Ishikawa (cell line): Measurements from ENCODE around the gene FGFR3.

Experiments used
- CEBPB ChIP-seq: IDR thresholded peaks from 2 replicates; pipeline ENCODE4 v1.6.1; 2012
- CREB1 ChIP-seq: IDR thresholded peaks from 2 replicates; pipeline ENCODE4 v1.6.1; 2012; ENCODE audit warnings: low read depth
- EGR1 ChIP-seq: IDR thresholded peaks from 2 replicates; pipeline ENCODE4 v1.6.1; 2012
- EP300 ChIP-seq: IDR thresholded peaks from 2 replicates; pipeline ENCODE4 v1.6.1; 2012; ENCODE audit warnings: borderline replicate concordance
- FOXM1 ChIP-seq: IDR thresholded peaks from 2 replicates; pipeline ENCODE4 v1.6.1; 2012; ENCODE audit warnings: low read depth, borderline replicate concordance
- NFIC ChIP-seq: IDR thresholded peaks from 2 replicates; pipeline ENCODE4 v1.6.1; 2012
- RAD21 ChIP-seq: IDR thresholded peaks from 2 replicates; pipeline ENCODE4 v1.6.1; 2012; ENCODE audit warnings: low read depth
- TAF1 ChIP-seq: IDR thresholded peaks from 2 replicates; pipeline ENCODE4 v1.6.1; 2012; ENCODE audit warnings: low read depth, mild to moderate bottlenecking
- TCF12 ChIP-seq: IDR thresholded peaks from 2 replicates; pipeline ENCODE4 v1.6.1; 2012; ENCODE audit warnings: low read depth
- TEAD4 ChIP-seq: IDR thresholded peaks from 2 replicates; pipeline ENCODE4 v1.6.1; 2012
- YY1 ChIP-seq: IDR thresholded peaks from 2 replicates; pipeline ENCODE4 v1.6.1; 2012; ENCODE audit warnings: low read depth
- ZBTB7A ChIP-seq: IDR thresholded peaks from 2 replicates; pipeline ENCODE4 v1.6.1; 2012; ENCODE audit warnings: low read depth
- TF ChIP-seq, protein P1 (sequence below): IDR thresholded peaks from 2 replicates; pipeline ENCODE4 v1.6.1; 2012
- TF ChIP-seq, protein P2 (sequence below): IDR thresholded peaks from 2 replicates; pipeline ENCODE4 v1.6.1; 2012
- TF ChIP-seq, protein P3 (sequence below): IDR thresholded peaks from 2 replicates; pipeline ENCODE4 v1.6.1; 2012; ENCODE audit warnings: low read depth, mild to moderate bottlenecking

The FGFR3 gene

DNA sequence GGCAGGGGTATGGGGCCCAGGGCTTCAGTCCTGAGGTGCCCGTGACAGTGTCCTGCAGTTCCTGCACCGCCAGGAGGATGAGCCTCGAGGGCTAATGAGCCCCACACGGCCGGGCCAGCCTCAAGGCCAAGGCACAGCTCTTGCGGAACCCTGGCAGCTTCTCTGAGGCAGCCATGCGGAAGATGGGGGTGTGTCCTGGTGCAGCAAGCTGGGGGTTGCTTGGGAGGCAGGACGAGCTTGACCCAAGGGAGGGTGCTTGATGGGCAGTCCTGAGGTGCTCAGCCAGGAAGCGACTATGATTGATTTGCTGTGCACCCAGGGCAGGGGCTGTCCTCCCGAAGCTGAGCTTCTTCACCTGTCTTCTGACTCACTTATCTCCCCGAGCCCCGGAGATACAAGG lies 9.1 kb upstream of the FGFR3 start:
- TF ChIP-seq, protein P1, sequence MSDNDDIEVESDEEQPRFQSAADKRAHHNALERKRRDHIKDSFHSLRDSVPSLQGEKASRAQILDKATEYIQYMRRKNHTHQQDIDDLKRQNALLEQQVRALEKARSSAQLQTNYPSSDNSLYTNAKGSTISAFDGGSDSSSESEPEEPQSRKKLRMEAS = peak; percentile 75
- no peak for TF ChIP-seq RAD21

DNA sequence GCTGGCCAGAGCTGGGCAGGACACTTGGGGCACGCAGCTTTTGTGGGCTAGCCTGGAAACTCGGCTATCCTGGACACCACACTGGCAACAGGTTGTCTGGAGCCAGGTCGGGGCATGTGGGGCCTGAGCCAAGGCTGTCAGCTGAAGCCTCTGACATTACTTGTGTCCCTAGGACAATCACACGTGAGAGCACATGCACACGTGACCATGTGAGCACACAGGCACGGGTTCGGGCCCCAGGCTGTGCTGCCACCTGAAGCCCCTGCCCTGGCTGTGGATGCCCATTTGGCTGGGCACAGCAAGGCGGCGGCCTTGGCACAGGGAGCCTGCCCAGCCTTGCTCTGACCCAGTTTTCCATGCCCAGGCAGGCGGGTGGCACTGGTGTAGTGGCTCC lies 8.7 kb upstream of the FGFR3 start:
- TF ChIP-seq YY1 (no peak), EP300 (no peak), CEBPB (no peak), CREB1 (no peak), ZBTB7A (no peak)
- TF ChIP-seq, protein P2, sequence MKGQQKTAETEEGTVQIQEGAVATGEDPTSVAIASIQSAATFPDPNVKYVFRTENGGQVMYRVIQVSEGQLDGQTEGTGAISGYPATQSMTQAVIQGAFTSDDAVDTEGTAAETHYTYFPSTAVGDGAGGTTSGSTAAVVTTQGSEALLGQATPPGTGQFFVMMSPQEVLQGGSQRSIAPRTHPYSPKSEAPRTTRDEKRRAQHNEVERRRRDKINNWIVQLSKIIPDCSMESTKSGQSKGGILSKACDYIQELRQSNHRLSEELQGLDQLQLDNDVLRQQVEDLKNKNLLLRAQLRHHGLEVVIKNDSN = no peak

DNA sequence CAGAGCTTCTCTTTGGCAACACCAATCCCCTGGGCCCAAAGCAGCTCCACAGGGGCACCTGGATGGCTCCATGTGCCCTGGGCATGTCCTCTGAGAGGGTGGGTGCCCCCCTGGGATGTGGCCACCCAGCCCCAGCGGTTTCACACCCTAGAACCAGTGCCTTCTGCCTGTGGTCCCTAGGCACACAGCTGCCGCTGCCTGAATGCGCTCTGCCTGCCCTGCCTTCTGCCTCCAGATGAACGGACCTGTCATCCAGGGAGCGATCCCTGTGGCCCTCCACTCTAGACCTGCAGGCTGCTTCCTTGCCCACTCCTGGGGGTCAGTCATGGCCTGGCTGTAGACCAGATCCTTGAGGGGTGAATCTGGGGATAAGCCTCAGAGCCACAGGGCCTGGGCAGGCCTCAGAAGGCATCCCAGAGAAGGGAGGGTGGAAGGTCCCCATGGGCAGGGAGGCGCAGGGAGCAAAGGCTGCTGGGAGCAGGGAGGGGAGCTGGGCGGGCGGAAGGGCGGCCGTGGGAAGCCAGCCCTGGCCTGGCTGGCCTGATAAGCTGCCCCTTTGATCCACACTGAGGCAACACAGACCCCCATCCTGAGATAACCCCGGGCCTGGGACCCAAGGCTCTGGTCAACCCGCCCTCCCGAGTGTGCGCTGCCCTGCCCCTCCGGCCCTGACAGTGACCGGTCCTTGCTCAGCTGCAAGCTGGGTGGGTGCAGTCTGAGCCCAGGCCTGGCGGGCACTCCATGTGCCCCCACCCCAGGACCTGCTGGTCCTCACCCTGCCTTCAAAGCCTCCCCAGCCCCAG lies 8.1 kb upstream of the FGFR3 start:
- no peak for TF ChIP-seq TAF1
- TF ChIP-seq, protein P1 = no peak
- TF ChIP-seq EP300 = no peak
- no peak for TF ChIP-seq RAD21
- TF ChIP-seq CEBPB = no peak
- no peak for TF ChIP-seq CREB1
- TF ChIP-seq, protein P2 = no peak
- no peak for TF ChIP-seq FOXM1
- TF ChIP-seq ZBTB7A = no peak
- TF ChIP-seq NFIC = no peak
- TF ChIP-seq YY1 = no peak
- TF ChIP-seq EGR1 = no peak
- no peak for TF ChIP-seq TEAD4
- TF ChIP-seq, protein P3, sequence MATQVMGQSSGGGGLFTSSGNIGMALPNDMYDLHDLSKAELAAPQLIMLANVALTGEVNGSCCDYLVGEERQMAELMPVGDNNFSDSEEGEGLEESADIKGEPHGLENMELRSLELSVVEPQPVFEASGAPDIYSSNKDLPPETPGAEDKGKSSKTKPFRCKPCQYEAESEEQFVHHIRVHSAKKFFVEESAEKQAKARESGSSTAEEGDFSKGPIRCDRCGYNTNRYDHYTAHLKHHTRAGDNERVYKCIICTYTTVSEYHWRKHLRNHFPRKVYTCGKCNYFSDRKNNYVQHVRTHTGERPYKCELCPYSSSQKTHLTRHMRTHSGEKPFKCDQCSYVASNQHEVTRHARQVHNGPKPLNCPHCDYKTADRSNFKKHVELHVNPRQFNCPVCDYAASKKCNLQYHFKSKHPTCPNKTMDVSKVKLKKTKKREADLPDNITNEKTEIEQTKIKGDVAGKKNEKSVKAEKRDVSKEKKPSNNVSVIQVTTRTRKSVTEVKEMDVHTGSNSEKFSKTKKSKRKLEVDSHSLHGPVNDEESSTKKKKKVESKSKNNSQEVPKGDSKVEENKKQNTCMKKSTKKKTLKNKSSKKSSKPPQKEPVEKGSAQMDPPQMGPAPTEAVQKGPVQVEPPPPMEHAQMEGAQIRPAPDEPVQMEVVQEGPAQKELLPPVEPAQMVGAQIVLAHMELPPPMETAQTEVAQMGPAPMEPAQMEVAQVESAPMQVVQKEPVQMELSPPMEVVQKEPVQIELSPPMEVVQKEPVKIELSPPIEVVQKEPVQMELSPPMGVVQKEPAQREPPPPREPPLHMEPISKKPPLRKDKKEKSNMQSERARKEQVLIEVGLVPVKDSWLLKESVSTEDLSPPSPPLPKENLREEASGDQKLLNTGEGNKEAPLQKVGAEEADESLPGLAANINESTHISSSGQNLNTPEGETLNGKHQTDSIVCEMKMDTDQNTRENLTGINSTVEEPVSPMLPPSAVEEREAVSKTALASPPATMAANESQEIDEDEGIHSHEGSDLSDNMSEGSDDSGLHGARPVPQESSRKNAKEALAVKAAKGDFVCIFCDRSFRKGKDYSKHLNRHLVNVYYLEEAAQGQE = no peak
- no peak for TF ChIP-seq TCF12

DNA sequence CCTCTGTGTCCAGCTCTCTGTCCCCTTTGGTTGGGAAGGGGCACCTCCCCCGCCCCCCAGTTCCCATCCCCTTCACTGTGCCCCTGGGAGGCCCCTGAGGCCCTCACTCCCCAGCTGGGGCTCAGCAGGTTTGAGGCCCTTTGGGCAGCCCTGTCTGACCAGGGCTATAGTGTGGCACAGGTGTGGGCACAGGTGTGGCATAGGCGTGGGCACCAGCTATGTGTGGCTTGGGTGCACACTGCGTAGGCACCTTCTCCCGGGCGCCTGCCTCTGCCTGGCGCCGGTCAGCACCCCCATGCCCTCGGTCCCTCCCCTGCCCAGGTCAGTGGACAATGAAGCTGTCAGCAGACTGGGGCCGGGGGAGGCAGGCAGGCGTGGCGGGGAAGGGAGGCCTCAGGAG lies 7.5 kb upstream of the FGFR3 start:
- TF ChIP-seq CEBPB (no peak), TEAD4 (no peak), TCF12 (no peak), NFIC (no peak), ZBTB7A (no peak)

DNA sequence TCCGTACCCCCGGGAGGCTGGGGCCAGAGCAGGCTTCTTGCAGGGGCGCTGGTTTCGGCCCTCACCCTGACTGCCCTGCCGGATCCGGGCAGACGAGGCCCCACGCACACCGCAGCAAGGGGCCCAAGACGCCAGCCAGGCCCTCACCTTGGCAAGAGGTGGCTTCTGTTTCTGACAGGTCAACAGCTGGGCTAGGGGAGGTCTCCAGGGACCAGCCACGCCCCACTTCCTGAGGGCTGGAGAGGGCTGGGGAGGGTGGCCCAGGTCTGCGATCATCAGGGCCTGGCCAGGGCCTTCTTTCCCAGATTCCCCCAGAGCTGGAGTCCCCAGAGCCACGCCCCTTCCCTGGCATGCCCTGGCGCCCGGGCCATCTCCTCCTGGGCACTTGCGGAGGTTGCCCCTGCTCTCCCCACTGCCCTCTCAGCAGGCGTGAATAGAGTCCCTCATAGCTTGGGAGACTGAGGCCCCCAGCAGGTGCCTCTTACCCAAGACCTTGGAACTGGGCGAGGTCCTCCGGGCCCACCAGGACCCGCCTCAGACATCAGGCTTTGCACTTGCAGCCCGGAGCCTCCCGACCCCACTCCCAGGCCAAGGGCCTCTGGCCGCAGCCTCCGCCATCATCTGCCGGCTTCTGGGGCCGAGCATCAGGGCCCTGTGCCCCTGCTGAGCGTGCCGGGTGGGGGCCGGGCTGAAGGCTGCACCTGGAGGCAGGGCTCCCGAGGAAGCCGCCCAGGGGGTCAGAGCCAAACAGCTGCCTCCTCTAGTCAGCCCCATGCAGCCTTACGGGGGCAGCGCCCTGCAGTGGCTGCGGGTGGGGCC lies 6.3 kb upstream of the FGFR3 start:
- TF ChIP-seq EP300 (no peak), YY1 (no peak), NFIC (no peak), RAD21 (no peak), FOXM1 (no peak), TEAD4 (no peak), EGR1 (no peak), ZBTB7A (no peak), CEBPB (no peak), TAF1 (no peak)
- TF ChIP-seq, protein P1 = no peak
- TF ChIP-seq, protein P2 = no peak
- TF ChIP-seq, protein P3 = no peak
